Nephron (organoid): Measurements from ENCODE around the gene NAA38.

Source experiments
- H3K27ac Mint-ChIP-seq, 3 experiments: 2 replicates each; pipeline ENCODE4 v1.8.0; 2020; ENCODE audit warnings: mixed read lengths in 3 of 3, mild to moderate bottlenecking in 2 of 3, moderate library complexity in 1 of 3
- H3K27me3 Mint-ChIP-seq: 2 replicates; pipeline ENCODE4 v1.8.0; 2021; ENCODE audit warnings: low read depth, mild to moderate bottlenecking, moderate library complexity, mixed read lengths
- H3K36me3 Mint-ChIP-seq: 2 replicates; pipeline ENCODE4 v1.8.0; 2020; ENCODE audit warnings: low read depth, mixed read lengths
- H3K4me1 Mint-ChIP-seq: 2 replicates; pipeline ENCODE4 v1.8.0; 2020; ENCODE audit warnings: mixed read lengths
- H3K4me3 Mint-ChIP-seq, 3 experiments: 2 replicates each; pipeline ENCODE4 v1.8.0; 2020; ENCODE audit warnings: mild to moderate bottlenecking in 3 of 3, mixed read lengths in 3 of 3, moderate library complexity in 2 of 3
- H3K9me3 Mint-ChIP-seq: 2 replicates; pipeline ENCODE4 v1.8.0; 2020; ENCODE audit warnings: mixed read lengths
- CTCF ChIP-seq, 3 experiments: fragments of 200-600 bp; sonication (generic); IDR thresholded peaks; one replicate each; pipeline ENCODE4 v1.5.0; 2021; ENCODE audit warnings: antibody characterized with exemption in 3 of 3; ENCODE audit not compliant: unreplicated experiment in 3 of 3

NAA38 gene

GRCh38 chr17:7859028-7859427, 1.7 kb upstream of the NAA38 start:
- H3K27me3 Mint-ChIP-seq: peaks cover 3% of the 10 kb centered on the region
- no peak overlapping the region for H3K27ac Mint-ChIP-seq
- no peak overlapping the region for H3K4me3 Mint-ChIP-seq
- peaks cover 19% of the 10 kb centered on the region for H3K4me1 Mint-ChIP-seq
- H3K36me3 Mint-ChIP-seq: peaks cover 13% of the 10 kb centered on the region
- TF ChIP-seq CTCF (IDR thresholded peaks at IDR 0.05; ENCODE audit: unreplicated experiment in 3 of 3): no peak
- H3K9me3 Mint-ChIP-seq: no peaks in the 10 kb centered on the region

- H3K27me3 Mint-ChIP-seq: peaks cover 3% of the 10 kb centered on the region
- peaks cover 14% of the 10 kb centered on the region for H3K4me1 Mint-ChIP-seq
- no peaks in the 10 kb centered on the region for H3K9me3 Mint-ChIP-seq
- no peak overlapping the region for H3K4me3 Mint-ChIP-seq
- H3K27ac Mint-ChIP-seq: no peak overlapping the region
- H3K36me3 Mint-ChIP-seq: peaks cover 17% of the 10 kb centered on the region
- TF ChIP-seq CTCF (IDR thresholded peaks at IDR 0.05; ENCODE audit: unreplicated experiment in 3 of 3): peak; percentile 38 to 57 (median 45)
Observed at GRCh38 chr17:7858522-7858810, 1.1 kb upstream of the NAA38 start.

GRCh38 chr17:7857713-7858521, 558 bp upstream of the NAA38 start, which contains the start of gene CYB5D1:
Gene CYB5D1, plus strand, starts transcription at chr17:7858003. Its CDS starts 132 bp downstream, at chr17:7858135.
- Mint-ChIP-seq H3K4me1 (peaks cover 10% of the 10 kb centered on the region), H3K27me3 (peaks cover 3% of the 10 kb centered on the region), H3K36me3 (peaks cover 20% of the 10 kb centered on the region), H3K9me3 (no peaks in the 10 kb centered on the region), H3K27ac (no peak within 1 kb of the TSS), H3K4me3 (no peak within 1 kb of the TSS)
- TF ChIP-seq CTCF (IDR thresholded peaks at IDR 0.05; ENCODE audit: unreplicated experiment in 3 of 3): no peak

- no peaks in the 10 kb centered on the region for H3K9me3 Mint-ChIP-seq
- H3K4me1 Mint-ChIP-seq: peaks cover 5% of the 10 kb centered on the region
- no peak overlapping the region for H3K27ac Mint-ChIP-seq
- H3K27me3 Mint-ChIP-seq: peaks cover 3% of the 10 kb centered on the region
- no peak for TF ChIP-seq CTCF (IDR thresholded peaks at IDR 0.05; ENCODE audit: unreplicated experiment in 3 of 3)
- H3K36me3 Mint-ChIP-seq: peaks cover 33% of the 10 kb centered on the region
- H3K4me3 Mint-ChIP-seq: no peak overlapping the region
Observed at GRCh38 chr17:7856011-7856810, 1.1 kb downstream of the NAA38 start.

- Mint-ChIP-seq H3K27ac (no peak overlapping the region), H3K9me3 (no peaks in the 10 kb centered on the region), H3K4me1 (peaks cover 5% of the 10 kb centered on the region), H3K36me3 (peaks cover 39% of the 10 kb centered on the region), H3K4me3 (no peak overlapping the region), H3K27me3 (peaks cover 3% of the 10 kb centered on the region)
- no peak for TF ChIP-seq CTCF (IDR thresholded peaks at IDR 0.05; ENCODE audit: unreplicated experiment in 3 of 3)
Observed at GRCh38 chr17:7855660-7856010, 1.7 kb downstream of the NAA38 start.
